ENCODE measurements around the gene NAXD.
"Not testable (repeated sequence)": the region's sequence is repeated elsewhere in the genome, so short reads cannot be mapped to it uniquely, and the experiment has no call there.

The NAXD gene

GRCh38 chr13:110658218-110658911 is 43.0 kb downstream of the NAXD start:
- H3K9ac ChIP-seq (ENCODE audit: low read length); H3K27me3 ChIP-seq (replicated peaks; ENCODE audit: control insufficient read depth, insufficient read depth, low read length); H3K9me3 ChIP-seq (ENCODE audit: control insufficient read depth, low read length); H3K4me1 ChIP-seq (ENCODE audit: control insufficient read depth, insufficient read depth, low read length); H3K4me3 ChIP-seq (ENCODE audit: low read length); DNase-seq (ENCODE audit: low read depth): not testable (repeated sequence)
- H3K36me3 ChIP-seq (ENCODE audit: control insufficient read depth, insufficient read depth, low read length, severe bottlenecking) = peaks cover 64% of the 10 kb centered on the region

- H3K36me3 ChIP-seq (ENCODE audit: control insufficient read depth, insufficient read depth, low read length, severe bottlenecking) = peaks cover 79% of the 10 kb centered on the region
Measured at GRCh38 chr13:110661256-110661655, 45.9 kb downstream of the NAXD start.

DNA sequence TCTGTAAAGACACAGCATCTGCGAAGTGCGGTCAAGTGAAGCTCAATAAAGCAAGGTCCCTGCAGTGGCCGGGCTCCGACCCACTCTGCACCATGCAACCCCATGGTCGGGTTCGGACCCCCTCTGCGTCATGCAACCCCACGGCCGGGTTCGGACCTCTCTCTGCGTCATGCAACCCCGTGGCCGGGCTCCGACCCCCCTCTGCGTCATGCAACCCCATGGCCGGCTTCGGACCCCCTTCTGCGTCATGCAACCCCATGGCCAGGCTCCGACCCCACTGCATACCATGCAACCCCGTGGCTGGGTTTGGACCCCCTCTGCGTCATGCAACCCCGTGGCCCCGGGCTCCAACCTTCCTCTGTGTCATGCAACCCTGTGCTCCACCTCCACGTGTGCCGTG is 46.7 kb downstream of the NAXD start:
- H3K9ac ChIP-seq (ENCODE audit: low read length) = no peak overlapping the region
- H3K9me3 ChIP-seq (ENCODE audit: control insufficient read depth, low read length) = peaks cover 7% of the 10 kb centered on the region
- H3K36me3 ChIP-seq (ENCODE audit: control insufficient read depth, insufficient read depth, low read length, severe bottlenecking) = peaks cover 83% of the 10 kb centered on the region
- no peak overlapping the region for H3K4me3 ChIP-seq (ENCODE audit: low read length)
- no peaks in the 10 kb centered on the region for H3K4me1 ChIP-seq (ENCODE audit: control insufficient read depth, insufficient read depth, low read length)
- no peak for DNase-seq (ENCODE audit: low read depth)
- no peaks in the 10 kb centered on the region for H3K27me3 ChIP-seq (replicated peaks; ENCODE audit: control insufficient read depth, insufficient read depth, low read length)

More at GRCh38 chr13:110661256-110661655, 45.9 kb downstream of the NAXD start:
- no peak for DNase-seq (ENCODE audit: low read depth)
- no peak overlapping the region for H3K9ac ChIP-seq (ENCODE audit: low read length)
- peaks cover 7% of the 10 kb centered on the region for H3K9me3 ChIP-seq (ENCODE audit: control insufficient read depth, low read length)
- H3K27me3 ChIP-seq (replicated peaks; ENCODE audit: control insufficient read depth, insufficient read depth, low read length) = no peaks in the 10 kb centered on the region
- no peak overlapping the region for H3K4me3 ChIP-seq (ENCODE audit: low read length)
- no peaks in the 10 kb centered on the region for H3K4me1 ChIP-seq (ENCODE audit: control insufficient read depth, insufficient read depth, low read length)

DNA sequence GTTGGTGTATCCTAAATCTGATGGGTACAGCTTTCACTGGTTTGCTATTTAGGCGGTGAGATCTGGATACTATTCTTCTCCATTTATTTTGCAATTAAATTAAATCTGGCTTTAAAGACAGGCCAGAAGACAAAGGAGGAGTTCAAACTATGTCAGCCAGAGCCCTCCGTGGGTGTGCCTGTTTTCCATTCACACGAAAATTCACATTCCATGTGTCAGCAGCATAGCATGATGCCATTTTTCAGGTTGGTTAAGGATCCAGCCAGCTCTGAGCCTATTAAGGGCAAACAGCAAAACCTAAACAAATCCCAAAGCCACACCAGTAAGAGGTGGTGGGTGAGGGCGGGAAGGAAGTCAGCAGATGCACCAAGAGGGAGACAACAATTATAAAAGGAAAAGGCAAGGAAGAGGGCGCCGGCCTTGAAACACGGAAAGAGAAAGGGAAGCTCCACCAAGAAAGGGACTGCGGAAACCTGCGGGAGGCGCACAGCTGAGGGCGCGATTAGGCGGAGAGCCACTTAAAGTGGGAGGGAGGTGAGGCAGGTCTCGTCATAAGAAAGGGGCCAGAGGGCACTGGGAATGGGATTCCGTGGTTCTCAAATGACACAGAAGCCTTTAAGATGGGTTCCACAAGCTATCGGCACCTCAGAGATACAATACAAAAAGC is 47.6 kb downstream of the NAXD start:
- H3K4me3 ChIP-seq (ENCODE audit: low read length) = no peak overlapping the region
- H3K27me3 ChIP-seq (replicated peaks; ENCODE audit: control insufficient read depth, insufficient read depth, low read length) = no peaks in the 10 kb centered on the region
- DNase-seq (ENCODE audit: low read depth) = no peak
- peaks cover 88% of the 10 kb centered on the region for H3K36me3 ChIP-seq (ENCODE audit: control insufficient read depth, insufficient read depth, low read length, severe bottlenecking)
- peaks cover 7% of the 10 kb centered on the region for H3K9me3 ChIP-seq (ENCODE audit: control insufficient read depth, low read length)
- no peak overlapping the region for H3K9ac ChIP-seq (ENCODE audit: low read length)
- no peaks in the 10 kb centered on the region for H3K4me1 ChIP-seq (ENCODE audit: control insufficient read depth, insufficient read depth, low read length)

DNA sequence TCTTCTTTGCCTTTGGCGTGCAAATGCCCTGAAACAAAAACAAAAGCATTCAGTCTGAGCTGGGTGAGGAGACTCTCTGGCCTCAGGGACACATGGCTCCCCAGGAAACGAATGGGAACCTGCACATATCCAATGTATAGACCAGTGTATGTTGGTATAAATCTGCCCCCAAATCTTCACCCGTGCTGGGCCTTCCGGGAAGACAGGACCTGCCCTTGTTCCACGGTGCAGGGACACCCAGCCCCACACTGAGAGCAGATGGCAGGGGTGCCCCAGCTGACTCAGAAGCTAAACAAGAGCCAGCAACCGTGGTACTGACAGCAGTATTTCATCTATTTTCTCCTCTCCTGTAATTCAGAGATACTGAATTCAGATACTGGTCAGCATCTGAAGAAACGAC is 48.1 kb downstream of the NAXD start:
- no peak for DNase-seq (ENCODE audit: low read depth)
- Histone ChIP-seq H3K4me1 (ENCODE audit: control insufficient read depth, insufficient read depth, low read length) (no peaks in the 10 kb centered on the region), H3K27me3 (replicated peaks; ENCODE audit: control insufficient read depth, insufficient read depth, low read length) (no peaks in the 10 kb centered on the region), H3K36me3 (ENCODE audit: control insufficient read depth, insufficient read depth, low read length, severe bottlenecking) (peaks cover 91% of the 10 kb centered on the region), H3K9me3 (ENCODE audit: control insufficient read depth, low read length) (peaks cover 7% of the 10 kb centered on the region), H3K9ac (ENCODE audit: low read length) (no peak overlapping the region), H3K4me3 (ENCODE audit: low read length) (no peak overlapping the region)

DNA sequence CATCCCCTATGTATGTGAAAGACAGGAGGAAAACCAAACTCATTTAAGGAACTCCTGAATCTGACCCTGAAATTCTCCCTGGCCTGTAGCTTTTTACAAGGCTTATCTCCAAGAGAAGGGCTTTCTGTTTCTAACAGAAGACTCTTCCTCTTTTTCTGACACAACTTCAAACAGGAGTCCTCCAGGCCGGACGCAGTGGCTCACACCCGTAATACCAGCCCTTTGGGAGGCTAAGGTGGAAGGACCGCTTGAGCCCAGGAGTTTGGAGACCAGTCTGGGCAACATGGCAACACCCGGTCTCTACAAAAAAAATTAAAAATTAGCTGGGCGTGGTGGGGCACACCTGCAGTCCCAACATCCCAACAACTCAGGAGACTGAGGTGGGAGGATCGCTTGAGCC is 48.7 kb downstream of the NAXD start:
- H3K9ac ChIP-seq (ENCODE audit: low read length) = no peak overlapping the region
- H3K4me1 ChIP-seq (ENCODE audit: control insufficient read depth, insufficient read depth, low read length) = no peaks in the 10 kb centered on the region
- no peak overlapping the region for H3K4me3 ChIP-seq (ENCODE audit: low read length)
- DNase-seq (ENCODE audit: low read depth) = no peak
- no peaks in the 10 kb centered on the region for H3K27me3 ChIP-seq (replicated peaks; ENCODE audit: control insufficient read depth, insufficient read depth, low read length)
- H3K36me3 ChIP-seq (ENCODE audit: control insufficient read depth, insufficient read depth, low read length, severe bottlenecking) = peaks cover 92% of the 10 kb centered on the region
- H3K9me3 ChIP-seq (ENCODE audit: control insufficient read depth, low read length) = peaks cover 7% of the 10 kb centered on the region

- Histone ChIP-seq H3K27me3 (replicated peaks; ENCODE audit: control insufficient read depth, insufficient read depth, low read length) (no peaks in the 10 kb centered on the region), H3K9me3 (ENCODE audit: control insufficient read depth, low read length) (peaks cover 7% of the 10 kb centered on the region), H3K4me3 (ENCODE audit: low read length) (no peak overlapping the region), H3K9ac (ENCODE audit: low read length) (no peak overlapping the region), H3K4me1 (ENCODE audit: control insufficient read depth, insufficient read depth, low read length) (no peaks in the 10 kb centered on the region), H3K36me3 (ENCODE audit: control insufficient read depth, insufficient read depth, low read length, severe bottlenecking) (peaks cover 92% of the 10 kb centered on the region)
- no peak for DNase-seq (ENCODE audit: low read depth)
Measured at GRCh38 chr13:110664673-110665072, 49.3 kb downstream of the NAXD start.

- Histone ChIP-seq H3K9ac (ENCODE audit: low read length) (no peak overlapping the region), H3K36me3 (ENCODE audit: control insufficient read depth, insufficient read depth, low read length, severe bottlenecking) (peaks cover 85% of the 10 kb centered on the region), H3K9me3 (ENCODE audit: control insufficient read depth, low read length) (no peaks in the 10 kb centered on the region), H3K4me1 (ENCODE audit: control insufficient read depth, insufficient read depth, low read length) (no peaks in the 10 kb centered on the region), H3K27me3 (replicated peaks; ENCODE audit: control insufficient read depth, insufficient read depth, low read length) (no peaks in the 10 kb centered on the region), H3K4me3 (ENCODE audit: low read length) (no peak overlapping the region)
- DNase-seq (ENCODE audit: low read depth) = no peak
Measured at GRCh38 chr13:110665491-110666254, 50.3 kb downstream of the NAXD start.

DNA sequence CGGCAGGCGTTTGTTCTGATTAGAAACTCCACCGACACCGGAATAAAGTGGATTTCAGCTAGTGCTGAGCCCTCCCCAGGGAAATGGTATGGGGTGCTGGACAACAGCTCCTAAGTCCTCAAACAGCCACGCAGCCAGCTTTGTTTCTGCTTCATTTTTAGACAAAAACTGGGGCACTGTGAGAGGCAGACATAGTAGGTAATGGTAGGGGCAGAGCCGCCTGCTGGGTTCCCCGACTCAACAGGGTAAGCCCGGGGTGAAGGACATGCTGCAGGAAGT is 50.8 kb downstream of the NAXD start:
- Histone ChIP-seq H3K9ac (ENCODE audit: low read length) (no peak overlapping the region), H3K9me3 (ENCODE audit: control insufficient read depth, low read length) (no peaks in the 10 kb centered on the region), H3K36me3 (ENCODE audit: control insufficient read depth, insufficient read depth, low read length, severe bottlenecking) (peaks cover 82% of the 10 kb centered on the region), H3K4me3 (ENCODE audit: low read length) (no peak overlapping the region), H3K4me1 (ENCODE audit: control insufficient read depth, insufficient read depth, low read length) (no peaks in the 10 kb centered on the region), H3K27me3 (replicated peaks; ENCODE audit: control insufficient read depth, insufficient read depth, low read length) (no peaks in the 10 kb centered on the region)
- DNase-seq (ENCODE audit: low read depth) = no peak

DNA sequence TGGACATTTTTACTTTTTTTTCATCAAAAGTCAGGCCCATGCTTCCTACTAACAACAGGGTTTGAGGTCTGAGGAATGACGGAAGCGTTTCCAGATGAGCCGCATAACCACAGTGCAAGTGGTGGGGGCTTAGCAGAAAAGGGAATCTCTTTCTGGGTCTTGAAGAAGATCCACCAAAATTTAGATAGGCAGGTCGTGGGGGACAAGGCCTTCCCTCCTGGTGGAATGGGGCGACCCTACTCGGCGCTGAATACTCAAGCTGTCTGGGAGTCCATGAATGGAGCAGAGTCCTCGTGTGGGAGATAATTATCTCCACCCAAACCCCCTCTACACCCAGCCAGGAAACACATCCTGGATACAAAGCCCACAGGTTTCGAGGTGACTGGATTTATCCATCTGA is 53.7 kb downstream of the NAXD start:
- H3K36me3 ChIP-seq (ENCODE audit: control insufficient read depth, insufficient read depth, low read length, severe bottlenecking) = peaks cover 54% of the 10 kb centered on the region

GRCh38 chr13:110669814-110670213 is 54.5 kb downstream of the NAXD start:
- not testable (repeated sequence) for DNase-seq (ENCODE audit: low read depth); H3K4me3 ChIP-seq (ENCODE audit: low read length); H3K4me1 ChIP-seq (ENCODE audit: control insufficient read depth, insufficient read depth, low read length); H3K9me3 ChIP-seq (ENCODE audit: control insufficient read depth, low read length); H3K27me3 ChIP-seq (replicated peaks; ENCODE audit: control insufficient read depth, insufficient read depth, low read length); H3K9ac ChIP-seq (ENCODE audit: low read length)
- H3K36me3 ChIP-seq (ENCODE audit: control insufficient read depth, insufficient read depth, low read length, severe bottlenecking) = peaks cover 46% of the 10 kb centered on the region

More for the DNA sequence above, 53.7 kb downstream of the NAXD start:
- Histone ChIP-seq H3K4me3 (ENCODE audit: low read length) (no peak overlapping the region), H3K4me1 (ENCODE audit: control insufficient read depth, insufficient read depth, low read length) (no peaks in the 10 kb centered on the region), H3K27me3 (replicated peaks; ENCODE audit: control insufficient read depth, insufficient read depth, low read length) (no peaks in the 10 kb centered on the region), H3K9ac (ENCODE audit: low read length) (no peak overlapping the region), H3K9me3 (ENCODE audit: control insufficient read depth, low read length) (no peaks in the 10 kb centered on the region)
- DNase-seq (ENCODE audit: low read depth) = no peak

Measured in adipocyte (in vitro differentiated cells).